Left cardiac atrium (tissue), 4 donors: Measurements from ENCODE around the gene EIF5AL1. TPM values are rescaled to one million over a fixed set of nuclear protein-coding genes. Genes with fewer than 3 reads are reported as not detected.
"Not testable (repeated sequence)": the region's sequence is repeated elsewhere in the genome, so short reads cannot be mapped to it uniquely, and the experiment has no call there.

Source experiments
- ATAC-seq, 2 donors: fragments of 200-7000 bp; cut with Tn5 transposase; one replicate each; pipeline ENCODE4 v1.9.1; 2020; ENCODE audit warnings: mild to moderate bottlenecking in 2 of 2, moderate library complexity in 2 of 2
- DNase-seq: peaks from one replicate; pipeline ENCODE4 v3.0.0-alpha.2; 2020
- intact Hi-C, 2 donors: fragments of 100-400 bp; cut with DNase I; formaldehyde crosslinking; loops; one replicate each; pipeline versions ENCODE4 v1.14.1 to v1.15.1; 2022 to 2023
- total RNA-seq, 2 donors: library from RNA; stranded (reverse); fragmentation: NEBNext Ultra II Directional; extraction: Animal tissue kit (Norgen Biotek cat#: 25700); gene quantifications; one replicate each; pipeline ENCODE4 v1.2.1, GENCODE V29; 2021
- donor health status: DM: no; HTN: yes; CAD: no.
- donor health status: DM: no; HTN: yes; CAD: no; lungs with severe emphysema.
- donor health status: DM: yes; HTN: yes; CAD: no.
- donor health status: Dilated cardiomyopathy.

EIF5AL1 gene
- total RNA-seq, 2 donors from 2014 or later: 0.09 to 0.24 TPM

DNA sequence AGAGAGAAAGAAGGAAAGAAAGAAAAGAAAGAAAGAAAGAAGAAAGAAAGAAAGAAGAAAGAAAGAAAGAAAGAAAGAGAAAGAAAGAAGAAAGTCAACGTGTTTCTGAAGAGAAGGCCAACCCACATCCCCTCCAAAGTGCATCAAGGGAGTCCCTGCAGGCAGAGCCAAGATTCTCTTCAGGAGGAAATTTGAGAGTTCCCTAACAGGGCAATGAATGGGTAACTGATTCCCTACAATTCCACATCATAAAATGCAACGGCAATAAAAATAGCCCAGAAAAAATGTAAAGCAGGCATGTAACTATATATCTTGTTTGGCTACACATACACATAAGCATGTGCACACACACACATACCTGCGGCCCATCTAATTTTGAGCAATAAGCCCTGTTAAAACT, 32.1 kb downstream of the EIF5AL1 start:
- intact Hi-C loops, ATAC-seq, DNase-seq: not testable (repeated sequence)

GRCh38 chr10:79544926-79545659, 32.8 kb downstream of the EIF5AL1 start:
- ATAC-seq, intact Hi-C loops, DNase-seq: not testable (repeated sequence)

- ATAC-seq, DNase-seq, intact Hi-C loops: not testable (repeated sequence)
Observed at GRCh38 chr10:79547128-79547527, 34.8 kb downstream of the EIF5AL1 start.

DNA sequence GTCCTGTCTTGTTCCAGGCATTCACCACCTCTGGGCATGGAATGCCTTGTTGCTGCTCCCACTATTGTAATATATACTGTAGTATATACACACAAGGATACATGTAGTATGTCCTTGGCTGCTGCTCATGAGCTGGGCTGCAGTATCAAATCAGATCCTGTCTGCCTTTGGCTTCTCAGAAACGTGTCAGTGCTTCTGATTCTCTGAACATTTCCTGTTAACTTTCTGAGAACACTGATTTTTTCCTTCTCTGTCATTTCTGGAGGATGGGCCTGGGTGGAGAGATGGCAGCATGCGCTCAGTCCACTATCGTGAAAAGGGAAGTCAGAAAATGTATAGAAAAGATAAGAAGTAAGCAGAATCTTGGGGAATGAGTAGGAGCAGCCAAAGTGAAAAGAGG, 35.6 kb downstream of the EIF5AL1 start:
- no peak for ATAC-seq
- DNase-seq: no peak
- intact Hi-C loops: no loop called here

DNA sequence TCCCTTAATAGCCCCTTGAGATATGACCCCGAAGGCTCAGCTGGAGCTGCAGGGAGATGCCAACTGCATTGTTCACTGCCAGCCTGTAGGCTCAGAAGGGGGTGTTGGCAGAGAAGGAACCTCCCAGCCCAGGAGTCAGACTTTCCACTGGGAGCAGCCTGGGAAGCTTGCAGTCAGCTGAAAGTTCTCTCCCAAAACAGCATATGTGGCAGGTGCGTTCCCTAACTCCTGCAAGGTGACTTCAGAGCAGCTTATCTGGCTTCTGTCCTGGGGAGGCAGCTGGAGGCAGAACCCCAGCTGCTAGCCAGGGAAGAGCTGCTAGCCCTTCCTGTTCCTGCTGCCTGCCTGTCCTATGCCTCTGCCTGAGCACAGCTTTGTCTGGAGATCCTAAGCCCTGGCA, 39.8 kb downstream of the EIF5AL1 start:
- ATAC-seq: peak in 1 of 2 donors; percentile 33
- intact Hi-C loops: no loop called here
- DNase-seq: no peak

DNA sequence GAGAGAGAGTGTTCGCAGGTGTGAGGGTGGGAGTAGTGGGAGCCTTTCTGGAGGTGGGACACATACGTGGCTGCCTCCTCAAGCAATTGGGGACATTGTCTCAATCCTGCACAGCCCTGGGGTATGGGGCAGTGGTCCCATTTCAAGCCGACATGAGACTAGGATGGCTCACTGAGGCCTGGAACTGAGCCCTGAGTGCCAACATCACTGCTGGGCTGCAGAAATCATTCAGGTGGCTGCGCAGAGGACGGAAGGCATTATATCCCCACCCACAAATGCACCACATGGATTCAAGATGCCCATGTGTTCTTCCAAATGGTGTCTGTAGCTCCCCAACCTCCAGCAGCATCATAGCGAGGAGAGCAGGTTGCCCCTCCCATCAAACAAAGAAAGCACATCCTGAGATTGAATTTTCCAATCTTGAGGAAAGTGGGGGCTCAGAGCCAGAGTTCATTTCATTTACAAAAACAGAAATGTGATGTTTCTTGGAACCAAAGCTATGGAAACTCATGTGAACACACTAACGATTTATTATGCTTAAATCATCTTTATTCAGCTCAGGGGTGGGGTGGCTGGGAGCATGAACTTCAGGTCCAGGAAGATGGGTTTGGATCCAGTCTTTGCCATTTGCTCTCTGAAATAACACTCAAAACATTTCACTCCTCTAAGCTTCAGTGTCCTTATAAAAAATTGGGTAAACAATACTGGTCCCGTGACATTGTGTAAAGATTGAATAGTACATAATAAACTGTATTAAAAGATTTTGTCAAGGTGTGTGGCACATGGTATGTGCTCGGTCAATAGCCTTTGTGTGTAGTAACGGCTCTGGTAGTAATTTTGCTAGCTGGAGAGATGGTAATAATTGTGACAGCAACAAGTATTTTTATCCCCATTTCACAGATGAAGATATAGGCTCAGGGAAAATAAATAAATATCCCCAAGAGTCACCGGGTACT, 43.3 kb downstream of the EIF5AL1 start:
- DNase-seq: no peak
- no peak for ATAC-seq
- intact Hi-C loops: no loop called here

DNA sequence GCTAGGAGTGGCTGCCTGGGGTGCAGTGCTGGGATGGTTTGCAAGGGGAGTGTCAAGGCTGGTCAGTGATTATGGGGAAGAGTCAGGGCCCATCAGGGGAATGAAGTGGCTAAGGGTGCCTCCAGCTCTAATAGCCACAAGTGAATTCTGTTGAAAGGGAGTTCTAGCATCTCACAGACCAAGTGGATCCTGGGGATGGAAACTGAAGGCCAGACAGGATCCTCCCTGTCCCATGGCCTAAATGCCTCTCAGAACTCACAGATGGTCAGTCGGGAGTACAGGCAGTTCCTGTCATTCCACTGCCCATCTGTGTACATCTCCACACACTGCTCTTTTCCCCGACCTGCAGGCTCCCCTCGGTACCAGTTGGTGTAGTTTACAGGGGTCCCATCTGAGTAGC, 44.6 kb downstream of the EIF5AL1 start:
- ATAC-seq, DNase-seq, intact Hi-C loops: not testable (repeated sequence)

DNA sequence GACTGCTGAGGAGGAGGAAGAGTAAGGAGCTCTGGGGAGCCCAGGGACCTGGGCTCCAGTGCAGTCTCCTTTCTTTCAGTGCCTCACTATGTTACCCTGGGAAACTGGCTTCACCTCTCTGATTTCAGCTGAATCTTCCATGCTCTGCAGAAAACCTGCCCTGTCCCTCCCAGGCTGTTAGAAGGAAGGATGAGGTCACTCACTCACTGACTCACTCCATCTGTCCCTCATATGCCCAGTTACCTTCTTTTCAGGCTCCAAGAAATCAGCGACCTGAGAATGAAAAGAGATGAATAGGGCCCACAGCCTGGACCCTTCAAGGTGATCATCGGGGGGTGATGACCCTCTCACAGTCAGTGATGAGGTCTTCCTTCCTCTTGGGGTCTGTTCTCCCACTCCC, 47.4 kb downstream of the EIF5AL1 start:
- intact Hi-C loops: loop anchor here in 1 of 2 donors (5.0 kb wide), 1 partner anchor 368 kb away; no protein-coding TSS in a partner anchor
- ATAC-seq (no peak), DNase-seq (no peak)

GRCh38 chr10:79560160-79560709, 47.9 kb downstream of the EIF5AL1 start, which contains the start of gene SFTPA2:
Gene SFTPA2 (minus strand): TSS chr10:79560407. CDS start chr10:79559483, 924 bp downstream.
- ATAC-seq (no peak), DNase-seq (no peak)
- intact Hi-C loops: loop anchor here in 1 of 2 donors (5.0 kb wide), 1 partner anchor 367 kb away; no protein-coding TSS in a partner anchor

GRCh38 chr10:79561257-79561656, 48.9 kb downstream of the EIF5AL1 start:
- no peak for DNase-seq
- ATAC-seq: no peak
- intact Hi-C loops: loop anchor here in 1 of 2 donors (5.0 kb wide), 1 partner anchor 366 kb away; no protein-coding TSS in a partner anchor

DNA sequence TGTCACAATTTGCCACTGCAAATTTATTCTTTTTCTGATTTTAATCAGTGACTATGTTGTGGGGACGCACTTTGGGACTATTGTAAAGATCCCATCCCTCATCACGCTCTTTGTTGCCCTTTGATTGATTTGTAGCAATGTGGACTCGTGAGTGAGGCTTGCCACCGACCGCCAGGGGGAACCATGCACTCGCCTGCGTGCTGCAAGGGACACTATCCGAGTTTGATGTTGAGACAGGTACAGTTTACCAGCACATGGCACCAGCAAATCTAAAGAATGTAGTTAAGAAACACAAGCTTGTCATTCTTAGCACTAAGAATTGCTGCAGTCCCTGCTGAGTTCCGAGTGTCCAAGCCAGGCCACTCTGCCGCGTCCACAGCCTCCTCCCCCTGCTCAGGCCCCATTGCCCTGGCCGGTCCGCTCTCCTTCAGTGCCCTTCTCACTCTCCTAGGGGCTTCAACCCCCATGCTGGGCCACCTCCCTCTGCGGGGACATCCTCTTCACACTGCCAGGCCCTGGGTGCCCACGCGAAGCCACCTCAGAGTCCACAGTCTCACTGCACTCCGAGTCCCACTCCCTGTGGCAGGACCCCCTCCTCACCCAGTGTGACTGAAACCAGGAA, 49.9 kb downstream of the EIF5AL1 start:
- intact Hi-C loops: loop anchor here in 1 of 2 donors (5.0 kb wide), 1 partner anchor 365 kb away; no protein-coding TSS in a partner anchor
- ATAC-seq: peak; percentile 84
- peak; percentile 58 for DNase-seq

DNA sequence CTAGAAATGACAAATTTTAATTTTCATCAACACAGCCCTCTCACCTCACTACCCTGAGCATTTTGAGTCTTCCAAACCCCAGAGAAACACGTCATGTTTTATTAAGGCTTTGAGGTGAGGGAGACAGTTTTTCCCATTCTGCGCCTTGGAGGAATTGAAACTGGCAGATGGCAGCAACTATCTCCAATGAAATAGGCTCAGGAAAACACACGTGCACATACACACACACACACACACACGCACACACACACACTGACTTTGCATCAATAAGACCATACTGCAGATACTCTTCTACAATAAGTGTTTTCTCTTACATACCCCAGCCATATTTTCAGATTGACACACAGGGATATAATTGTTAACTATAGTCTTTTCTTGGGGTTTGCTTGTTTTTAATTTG, 51.1 kb downstream of the EIF5AL1 start:
- DNase-seq: no peak
- no peak for ATAC-seq
- intact Hi-C loops: loop anchor here in 1 of 2 donors (5.0 kb wide), 1 partner anchor 364 kb away; no protein-coding TSS in a partner anchor

Other genes with a start within 250 kb of the EIF5AL1 start
- 100 to 1,000 TPM; 110 to 155 TPM for gene PPIF, start 165.1 kb upstream of the EIF5AL1 start, total RNA-seq
- 10 to 100 TPM; 52.9 to 56.6 TPM for gene ZCCHC24, start 66.9 kb upstream of the EIF5AL1 start, total RNA-seq
- under 1 TPM in 1 of 2 donors, not detected in 1; 0.34 TPM for gene SFTPA2, start 47.9 kb downstream of the EIF5AL1 start, total RNA-seq
- gene SFTPA1, start 98.4 kb downstream of the EIF5AL1 start, total RNA-seq: under 1 TPM in 1 of 2 donors, not detected in 1; 0.26 TPM
- under 1 TPM; 0.73 to 0.88 TPM for gene NUTM2B, start 190.7 kb downstream of the EIF5AL1 start, total RNA-seq